Right lung (tissue), 5 donors: ENCODE measurements around the gene SH3PXD2A. TPM values are rescaled to one million over a fixed set of nuclear protein-coding genes. Genes with fewer than 3 reads are reported as not detected.
"Not testable (repeated sequence)": the region's sequence is repeated elsewhere in the genome, so short reads cannot be mapped to it uniquely, and the experiment has no call there.

Experiments used
- DNase-seq, 2 donors: peaks; one replicate each; pipeline ENCODE4 v3.0.0-alpha.2; 2013
- polyA plus RNA-seq, 5 donors: library from polyadenylated mRNA; unstranded; fragments of 120-200 nt; gene quantifications; one replicate each; pipeline versions ENCODE4 v1.2.1 to v1.2.3, GENCODE V29; 2013; ENCODE audit warnings: inconsistent platforms in 1 of 5, low replicate concordance in 1 of 5; ENCODE audit not compliant: insufficient read length in 5 of 5, insufficient read depth in 1 of 5

SH3PXD2A gene
- polyA plus RNA-seq, 5 donors, result 77.6 to 101 (median 84.0) TPM

DNA sequence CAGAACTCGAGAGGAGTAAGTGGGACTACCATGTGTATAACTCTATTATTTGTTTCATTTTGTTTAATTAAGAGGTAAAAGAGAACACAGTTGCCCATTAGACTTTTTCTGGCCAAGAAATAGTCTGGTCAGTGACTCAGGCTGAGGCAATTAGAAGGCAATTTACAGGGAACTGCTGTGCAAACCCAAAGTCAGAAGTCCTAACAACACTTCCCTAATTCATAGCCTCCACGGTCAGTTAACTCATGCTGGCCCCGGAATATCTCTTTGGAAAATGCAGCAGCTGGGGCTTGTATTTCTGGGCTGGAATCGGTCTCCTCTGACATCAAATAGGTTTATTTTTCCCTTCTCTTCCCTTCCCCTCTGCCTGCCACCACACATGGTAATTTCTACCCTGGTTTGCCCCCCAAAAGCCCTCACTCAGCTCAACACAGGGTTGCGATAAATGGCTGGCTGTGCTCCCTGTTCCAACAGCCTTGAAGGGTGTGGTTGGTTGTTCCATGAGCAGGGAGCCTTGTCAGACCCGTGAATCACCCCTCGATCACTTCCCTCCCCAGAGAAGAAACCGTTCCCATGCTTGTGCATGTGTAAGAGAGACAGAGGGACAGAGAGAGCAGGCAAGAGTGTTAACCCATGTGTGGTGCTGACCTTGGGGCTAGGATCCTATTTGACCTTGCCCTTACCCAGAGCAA is 5.3 kb downstream of the SH3PXD2A start:
- DNase-seq, result no peak

GRCh38 chr10:103849212-103849877 is 6.0 kb downstream of the SH3PXD2A start:
- no peak for DNase-seq

DNA sequence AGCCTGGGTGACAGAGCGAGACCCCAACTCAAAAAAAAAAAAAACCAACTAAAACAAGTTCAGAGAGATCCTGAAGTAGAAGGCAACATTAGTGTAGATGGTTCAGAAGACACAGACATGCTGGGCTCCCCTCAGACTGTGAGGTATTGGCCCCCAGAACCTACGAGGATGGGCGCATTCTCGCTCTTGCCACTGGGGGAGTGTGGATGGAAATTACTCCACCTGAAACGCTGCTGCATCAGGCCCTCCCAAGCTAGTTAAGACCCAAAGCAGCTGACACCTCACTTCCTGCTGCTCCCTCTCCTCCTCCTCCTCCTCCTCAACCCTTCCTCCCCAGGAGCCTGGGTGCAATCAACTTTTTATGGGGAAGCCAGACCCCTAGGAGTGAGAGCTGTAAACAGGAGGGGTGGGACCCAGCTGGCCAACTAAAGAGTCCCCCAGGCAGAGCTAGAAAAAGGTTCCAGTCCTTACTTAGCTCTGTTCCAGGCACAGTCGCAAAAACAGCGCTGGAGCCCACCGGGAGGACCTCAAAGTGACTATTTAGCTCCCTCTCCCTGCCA is 7.4 kb downstream of the SH3PXD2A start:
- DNase-seq, result no peak

DNA sequence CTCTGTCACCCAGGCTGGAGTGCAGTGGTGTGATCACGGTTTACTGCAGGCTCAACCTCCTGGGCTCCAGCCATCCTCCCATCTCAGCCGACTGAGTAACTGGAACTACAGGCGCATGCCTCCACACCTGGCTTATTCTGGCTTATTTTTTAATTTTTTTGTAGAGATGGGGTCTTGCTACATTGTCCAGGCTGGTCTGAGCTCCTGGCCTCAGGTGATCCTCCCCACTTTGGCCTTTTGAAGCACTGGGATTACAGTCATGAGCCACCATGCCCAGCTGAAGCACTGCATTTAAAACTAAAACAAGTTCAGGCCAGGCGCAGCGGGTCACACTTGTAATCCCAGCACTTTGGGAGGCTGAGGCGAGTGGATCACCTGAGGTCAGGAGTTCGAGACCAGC is 8.0 kb downstream of the SH3PXD2A start:
- no peak for DNase-seq

GRCh38 chr10:103845972-103846371 is 9.4 kb downstream of the SH3PXD2A start:
- DNase-seq, result no peak

GRCh38 chr10:103845346-103845745 is 10.0 kb downstream of the SH3PXD2A start:
- DNase-seq, result not testable (repeated sequence)

GRCh38 chr10:103843854-103844570 is 11.4 kb downstream of the SH3PXD2A start:
- no peak for DNase-seq

DNA sequence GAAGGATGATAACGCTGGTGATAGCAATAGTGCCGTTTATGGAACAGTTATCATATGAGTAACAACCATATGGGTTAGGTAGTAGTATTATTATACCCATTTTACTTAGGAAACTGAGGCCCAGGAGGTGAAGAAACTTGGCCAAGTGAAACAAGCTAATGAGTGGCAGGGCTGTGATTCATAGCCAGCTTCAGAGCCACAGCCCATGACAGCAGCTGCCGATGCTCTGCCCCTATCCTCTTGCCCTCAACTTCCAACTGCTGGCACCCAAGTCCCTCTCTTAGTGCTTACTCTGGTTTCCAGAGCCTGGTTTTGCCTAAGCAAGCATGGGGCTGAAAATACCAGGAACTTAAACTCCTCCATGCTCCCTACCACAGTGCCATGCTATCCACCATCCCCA is 12.3 kb downstream of the SH3PXD2A start:
- DNase-seq, result no peak

- DNase-seq, result no peak
Measured at GRCh38 chr10:103842605-103843004, 12.8 kb downstream of the SH3PXD2A start.

DNA sequence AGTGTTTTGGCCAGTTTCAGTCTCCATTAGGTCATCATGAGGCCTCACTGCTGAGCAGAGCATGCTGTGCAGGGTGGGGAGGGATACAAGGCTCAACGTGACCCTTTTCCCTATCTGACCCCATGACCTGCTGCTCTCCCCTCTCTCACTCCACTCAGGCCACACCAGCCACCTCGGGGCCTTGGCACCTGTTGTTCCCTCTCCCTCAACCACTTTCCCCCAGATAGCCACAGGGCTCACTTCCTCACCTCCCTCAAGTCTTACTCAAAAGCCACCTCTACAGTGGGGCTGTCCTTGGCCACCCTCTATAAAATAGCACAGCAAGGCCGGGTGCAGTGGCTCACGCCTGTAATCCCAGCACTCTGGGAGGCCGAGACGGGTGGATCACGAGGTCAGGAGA is 13.9 kb downstream of the SH3PXD2A start:
- no peak for DNase-seq

GRCh38 chr10:103840740-103841070 is 14.7 kb downstream of the SH3PXD2A start:
- DNase-seq, result no peak

DNA sequence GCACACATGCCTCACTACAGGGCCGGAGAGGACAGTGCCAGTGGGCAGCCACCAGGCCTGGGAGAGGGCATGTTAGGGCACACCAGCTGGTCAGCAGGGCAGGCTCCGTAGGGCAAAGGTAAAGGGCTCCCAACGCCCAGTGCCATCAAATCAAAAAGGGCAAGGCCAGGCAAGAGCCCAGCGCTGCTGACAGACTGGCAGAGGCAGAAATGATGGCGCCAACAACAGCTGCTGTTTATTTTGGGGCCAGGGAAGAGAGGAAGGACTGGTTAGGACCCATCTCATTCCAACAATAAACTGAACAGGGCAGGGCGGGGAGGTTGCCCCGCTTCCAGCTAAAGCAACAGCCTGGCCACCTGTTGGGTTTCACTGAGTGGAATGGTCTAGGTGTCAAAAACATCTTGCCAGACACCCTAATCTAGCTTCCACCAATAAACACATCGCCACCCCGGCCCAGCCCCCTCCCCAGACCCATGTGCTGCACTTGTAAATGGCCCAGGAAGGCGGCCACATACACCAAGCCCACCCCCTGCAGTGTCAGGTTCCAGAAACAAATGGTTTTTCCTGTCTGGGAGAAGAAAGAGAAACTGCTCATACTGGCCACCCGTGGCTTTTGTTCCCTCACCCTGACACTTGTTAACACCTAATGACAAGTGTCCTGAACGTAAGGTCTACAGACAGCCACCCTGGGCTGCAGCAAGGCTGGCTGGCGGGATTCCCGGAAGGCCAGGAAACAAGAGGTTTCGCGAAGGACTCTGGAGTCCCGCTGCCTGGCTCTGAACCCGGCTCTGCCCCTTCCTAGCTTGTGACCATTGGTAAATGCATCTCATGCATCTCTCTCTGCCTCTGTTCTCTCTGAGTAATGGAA is 15.3 kb downstream of the SH3PXD2A start:
- DNase-seq, result no peak

- no peak for DNase-seq
Measured at GRCh38 chr10:103839519-103839871, 15.9 kb downstream of the SH3PXD2A start.

DNA sequence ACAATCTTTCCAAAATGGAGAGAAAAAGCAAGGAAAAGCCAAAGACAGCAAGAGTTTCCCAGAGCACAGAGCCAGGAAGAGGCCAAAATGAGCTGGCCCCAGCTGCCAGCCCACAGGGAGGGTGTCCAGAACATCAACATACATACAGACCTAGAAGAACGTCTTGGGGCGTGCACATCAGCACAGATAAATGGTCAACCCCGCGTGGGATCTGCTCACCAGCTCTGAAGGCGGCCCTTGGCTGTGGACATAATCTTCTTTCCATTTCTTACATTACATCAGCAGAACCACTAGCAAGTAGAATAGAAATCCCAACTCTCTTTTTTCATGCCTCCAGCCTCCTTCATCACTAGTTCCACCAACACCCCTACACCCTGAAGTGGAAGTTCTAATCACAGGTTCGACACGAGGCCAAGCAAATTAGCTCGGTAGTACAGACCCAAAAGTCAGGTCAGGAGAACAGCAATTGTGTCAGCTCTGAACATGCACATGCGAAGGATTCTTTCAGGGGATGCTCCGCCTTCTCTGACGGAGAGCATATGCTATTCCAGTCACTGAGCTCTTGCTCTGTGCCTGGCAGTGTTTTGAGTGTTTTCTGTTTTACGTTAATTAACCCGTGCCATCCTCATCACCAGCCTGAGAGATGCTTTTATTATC is 16.4 kb downstream of the SH3PXD2A start:
- no peak for DNase-seq

DNA sequence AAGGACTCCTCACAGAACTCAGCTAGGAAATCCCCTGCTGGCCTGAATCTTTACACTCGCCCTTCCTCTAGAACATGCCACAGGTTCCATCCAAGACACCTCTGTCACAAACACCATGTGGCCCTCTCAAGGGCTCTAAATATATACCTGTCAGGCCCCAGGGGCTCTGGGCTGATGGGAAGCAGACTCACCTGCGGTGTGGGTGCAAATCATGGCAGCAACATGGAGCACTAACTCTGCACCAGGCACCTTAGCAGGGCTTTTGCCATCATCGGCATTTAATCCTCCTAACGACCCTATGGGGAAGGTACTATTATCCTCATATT is 17.3 kb downstream of the SH3PXD2A start:
- DNase-seq, result no peak

GRCh38 chr10:103837370-103838069 is 17.9 kb downstream of the SH3PXD2A start:
- DNase-seq, result no peak

- DNase-seq, result no peak
Measured at GRCh38 chr10:103836861-103837260, 18.5 kb downstream of the SH3PXD2A start.

DNA sequence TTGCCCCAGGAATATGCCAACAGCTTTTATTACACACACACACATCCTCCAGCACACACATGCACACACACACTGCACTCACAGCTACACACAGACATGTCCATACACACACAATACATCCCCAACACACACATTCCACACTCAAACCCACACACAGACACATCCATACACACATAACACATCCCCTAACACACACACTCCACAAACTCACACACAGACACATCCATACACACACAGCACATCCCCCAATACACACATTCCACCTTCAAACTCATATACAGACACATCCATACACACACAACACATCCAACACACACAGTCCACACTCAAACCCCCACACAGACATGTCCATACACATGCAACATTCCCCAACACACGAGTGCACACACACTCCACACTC is 19.1 kb downstream of the SH3PXD2A start:
- DNase-seq, result no peak

GRCh38 chr10:103835096-103836050 is 20.0 kb downstream of the SH3PXD2A start:
- DNase-seq, result peak; percentile 74
